OCI-LY3 (cell line): ENCODE measurements around the gene SPINDOC.

ENCODE experiments used
- EZH2phosphoT487 ChIP-seq: fragments of 200-600 bp; shearing (Covaris generic); IDR thresholded peaks from 2 replicates; pipeline ENCODE4 v1.6.1; 2018; ENCODE audit warnings: antibody characterized with exemption, mixed run types, low read depth
- TF ChIP-seq, protein P1 (sequence below): fragments of 200-600, 300-600 bp; sonication (generic); IDR thresholded peaks from 2 replicates; pipeline ENCODE4 v1.5.1; 2014; ENCODE audit warnings: antibody characterized with exemption, low read length, low read depth

DNA sequence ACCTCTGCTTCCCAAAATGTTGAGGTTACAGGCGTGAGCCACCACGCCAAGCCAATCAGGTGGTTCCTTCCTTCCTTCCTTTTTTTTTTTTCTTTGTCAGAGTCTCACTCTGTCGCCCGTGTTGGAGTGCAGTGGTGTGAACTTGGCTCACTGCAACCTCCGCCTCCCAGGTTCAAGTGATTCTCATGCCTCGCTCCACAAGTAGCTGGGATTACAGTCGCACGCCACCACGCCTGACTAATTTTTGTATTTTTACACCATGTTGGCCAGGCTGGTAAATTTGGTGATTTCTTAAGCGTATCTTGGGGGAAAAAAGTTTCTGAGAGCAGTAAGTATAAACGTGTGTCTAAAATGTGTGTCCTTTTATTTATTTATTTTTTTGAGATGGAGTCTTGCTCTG is 18.2 kb upstream of the SPINDOC start:
- TF ChIP-seq, protein P1, sequence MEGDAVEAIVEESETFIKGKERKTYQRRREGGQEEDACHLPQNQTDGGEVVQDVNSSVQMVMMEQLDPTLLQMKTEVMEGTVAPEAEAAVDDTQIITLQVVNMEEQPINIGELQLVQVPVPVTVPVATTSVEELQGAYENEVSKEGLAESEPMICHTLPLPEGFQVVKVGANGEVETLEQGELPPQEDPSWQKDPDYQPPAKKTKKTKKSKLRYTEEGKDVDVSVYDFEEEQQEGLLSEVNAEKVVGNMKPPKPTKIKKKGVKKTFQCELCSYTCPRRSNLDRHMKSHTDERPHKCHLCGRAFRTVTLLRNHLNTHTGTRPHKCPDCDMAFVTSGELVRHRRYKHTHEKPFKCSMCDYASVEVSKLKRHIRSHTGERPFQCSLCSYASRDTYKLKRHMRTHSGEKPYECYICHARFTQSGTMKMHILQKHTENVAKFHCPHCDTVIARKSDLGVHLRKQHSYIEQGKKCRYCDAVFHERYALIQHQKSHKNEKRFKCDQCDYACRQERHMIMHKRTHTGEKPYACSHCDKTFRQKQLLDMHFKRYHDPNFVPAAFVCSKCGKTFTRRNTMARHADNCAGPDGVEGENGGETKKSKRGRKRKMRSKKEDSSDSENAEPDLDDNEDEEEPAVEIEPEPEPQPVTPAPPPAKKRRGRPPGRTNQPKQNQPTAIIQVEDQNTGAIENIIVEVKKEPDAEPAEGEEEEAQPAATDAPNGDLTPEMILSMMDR = no peak
- TF ChIP-seq EZH2phosphoT487 = no peak
